HepG2 (cell line): ENCODE results near the gene ME2. TPM values are rescaled to one million over a fixed set of nuclear protein-coding genes. Genes with fewer than 3 reads are reported as not detected.

Experiments
- AHR ChIP-seq: IDR thresholded peaks from 2 replicates; pipeline ENCODE4 v1.6.1; 2018; ENCODE audit warnings: missing genetic modification reagents, missing compliant biosample characterization
- BCL6 ChIP-seq: IDR thresholded peaks from 2 replicates; pipeline ENCODE4 v1.6.1; 2016; ENCODE audit warnings: missing genetic modification reagents, missing compliant biosample characterization
- ESRRA ChIP-seq: sonication (generic); formaldehyde crosslinking; IDR thresholded peaks from 2 replicates; pipeline ENCODE4 v1.5.1; 2020; ENCODE audit warnings: mild to moderate bottlenecking, low read depth, missing genetic modification reagents
- FLYWCH1 ChIP-seq: sonication (generic); formaldehyde crosslinking; IDR thresholded peaks from 2 replicates; pipeline ENCODE4 v1.8.1; 2023; ENCODE audit warnings: mild to moderate bottlenecking, missing genetic modification reagents
- HES4 ChIP-seq: sonication (generic); formaldehyde crosslinking; IDR thresholded peaks from 2 replicates; pipeline ENCODE4 v1.9.0; 2021; ENCODE audit warnings: mild to moderate bottlenecking, missing genetic modification reagents, borderline replicate concordance
- HOXA7 ChIP-seq: sonication (generic); formaldehyde crosslinking; IDR thresholded peaks from 2 replicates; pipeline ENCODE4 v1.8.1; 2022; ENCODE audit warnings: mild to moderate bottlenecking, missing genetic modification reagents, moderate library complexity
- KLF16 ChIP-seq, 2 experiments: sonication (generic) in 1 of 2; formaldehyde crosslinking in 1 of 2; IDR thresholded peaks; 2 replicates each; pipeline versions ENCODE4 v1.6.1 to v1.8.0; 2016 to 2023; ENCODE audit warnings: missing genetic modification reagents in 2 of 2, missing compliant biosample characterization in 1 of 2
- MAFK ChIP-seq, 2 experiments: IDR thresholded peaks in 1 of 2; conservative IDR thresholded peaks in 1 of 2; 2 replicates each; pipeline ENCODE4 v1.6.1; 2011; ENCODE audit warnings: improper control_type of control experiment in 2 of 2, low read length in 2 of 2
- RFXAP ChIP-seq: sonication (generic); formaldehyde crosslinking; IDR thresholded peaks from 2 replicates; pipeline ENCODE4 v1.4.0; 2020; ENCODE audit warnings: missing genetic modification reagents, borderline replicate concordance
- STAT5B ChIP-seq: sonication (generic); formaldehyde crosslinking; IDR thresholded peaks from 2 replicates; pipeline ENCODE4 v1.4.0; 2020; ENCODE audit warnings: missing genetic modification reagents
- TSC22D2 ChIP-seq: sonication (generic); formaldehyde crosslinking; IDR thresholded peaks from 2 replicates; pipeline ENCODE4 v1.5.1; 2020; ENCODE audit warnings: missing genetic modification reagents, mild to moderate bottlenecking, borderline replicate concordance
- ZBTB49 ChIP-seq: sonication (generic); formaldehyde crosslinking; IDR thresholded peaks from 2 replicates; pipeline ENCODE4 v1.4.0; 2020; ENCODE audit warnings: missing genetic modification reagents, borderline replicate concordance
- ZKSCAN5 ChIP-seq: sonication (generic); formaldehyde crosslinking; IDR thresholded peaks from 2 replicates; pipeline ENCODE4 v1.5.1; 2020; ENCODE audit warnings: mild to moderate bottlenecking, missing genetic modification reagents
- ZNF296 ChIP-seq: sonication (generic); formaldehyde crosslinking; conservative IDR thresholded peaks from 2 replicates; pipeline ENCODE4 v1.5.0; 2020; ENCODE audit warnings: mild to moderate bottlenecking, missing genetic modification reagents
- ZNF432 ChIP-seq: sonication (generic); formaldehyde crosslinking; IDR thresholded peaks from 2 replicates; pipeline ENCODE4 v1.5.0; 2020; ENCODE audit warnings: missing genetic modification reagents, mild to moderate bottlenecking, borderline replicate concordance
- ZNF792 ChIP-seq: IDR thresholded peaks from 2 replicates; pipeline ENCODE4 v1.6.1; 2016
- polyA plus RNA-seq, 8 experiments: library from polyadenylated mRNA; depleted of rRNA in 3 of 8; stranded (reverse) in 7 of 8; unstranded in 1 of 8; fragments of >200 nt; fragmentation: Illumina TruSeq in 4 of 8; extraction: Trizol in 4 of 8; gene quantifications; 2 replicates each; pipeline versions ENCODE4 v1.2.1 to v1.2.3, GENCODE V29; 2011 to 2016; ENCODE audit warnings: low read depth in 4 of 8, missing spikeins in 1 of 8, mixed read lengths in 1 of 8; ENCODE audit not compliant: insufficient read depth in 1 of 8
- total RNA-seq, 5 experiments: library from RNA; depleted of rRNA; stranded (reverse); fragments of >200 nt; fragmentation: Illumina TruSeq; extraction: Trizol; gene quantifications; 2 replicates each; pipeline ENCODE4 v1.2.3, GENCODE V29; 2016; ENCODE audit warnings: low read depth in 1 of 5
- TF ChIP-seq, protein P1 (sequence below): sonication (generic); formaldehyde crosslinking; IDR thresholded peaks from 2 replicates; pipeline ENCODE4 v1.4.0; 2020; ENCODE audit warnings: missing genetic modification reagents, borderline replicate concordance
- TF ChIP-seq, protein P2 (sequence below): sonication (generic); formaldehyde crosslinking; IDR thresholded peaks from 2 replicates; pipeline ENCODE4 v1.5.0; 2020; ENCODE audit warnings: mild to moderate bottlenecking, missing genetic modification reagents, borderline replicate concordance

Gene ME2
- total and polyA plus RNA-seq, 2 of the 13 experiments (the other 11 are each of a cell fraction or from before 2014, with no cell fraction given), result 17.3 to 20.6 TPM

DNA sequence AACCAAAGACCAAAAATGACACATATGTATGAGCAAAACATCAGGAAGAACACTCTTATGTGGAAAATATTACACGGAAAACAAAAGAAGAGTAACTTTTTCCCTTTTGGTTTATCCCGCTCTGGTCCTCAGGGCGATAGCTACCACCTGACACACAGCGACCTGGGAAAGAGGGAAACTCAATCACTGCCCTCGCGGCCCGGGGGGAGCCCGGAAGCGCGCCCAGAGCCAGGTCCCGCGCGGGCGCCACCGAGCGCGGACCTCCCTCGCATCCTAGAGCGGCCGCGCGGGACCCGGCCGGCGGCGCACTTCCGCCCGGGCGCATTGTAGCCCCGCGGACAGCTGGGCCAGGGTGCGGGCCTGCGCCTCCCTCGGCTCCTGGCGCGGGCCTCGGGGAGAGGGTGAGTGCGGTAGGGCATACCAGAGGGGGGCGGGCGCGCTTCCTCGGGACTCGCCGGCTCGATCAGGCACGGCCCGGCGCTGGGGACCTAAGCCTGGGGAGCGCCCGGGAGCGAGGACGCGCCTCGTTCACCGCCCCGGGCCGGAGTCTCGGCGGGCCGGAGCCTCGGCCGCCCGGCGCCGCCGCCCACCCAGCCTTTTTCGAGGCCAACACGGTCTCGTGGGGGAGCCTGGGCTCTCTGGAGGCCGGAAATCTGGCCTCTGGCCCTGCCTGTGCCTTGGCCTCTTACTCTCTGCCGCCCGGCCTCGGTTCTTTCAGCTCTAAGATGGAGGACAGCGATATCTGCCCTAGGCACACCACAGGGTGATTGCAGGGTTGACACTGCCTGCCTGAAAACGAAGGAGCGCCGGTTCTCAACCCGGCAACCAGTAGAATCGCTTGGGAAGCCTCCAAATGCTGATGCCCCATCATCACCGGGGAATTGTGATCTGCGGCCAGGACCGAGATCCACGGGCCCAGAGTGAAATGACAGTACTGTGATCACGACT is 89.1 kb downstream of the ME2 start, which contains the start of gene ELAC1 (continued):
- TF ChIP-seq ZNF296 (CRISPR knock-in tag), result no peak
- TF ChIP-seq HOXA7 (CRISPR knock-in tag), result no peak
- TF ChIP-seq KLF16 (CRISPR knock-in tag; IDR thresholded peaks at IDR 0.05), result no peak; a peak in 1 of 4 replicates
- TF ChIP-seq RFXAP (CRISPR knock-in tag), result peak; percentile 66; the same call in 1 of the 2 replicates
- TF ChIP-seq MAFK (conservative IDR thresholded peaks at IDR 0.05 in 1 of 2, IDR thresholded peaks at IDR 0.05 in 1 of 2; ENCODE audit: low read length in 2 of 2), result no peak
- TF ChIP-seq STAT5B (CRISPR knock-in tag), result no peak; the same call in 1 of the 2 replicates
- TF ChIP-seq ZNF432, result no peak
- TF ChIP-seq, protein P1, sequence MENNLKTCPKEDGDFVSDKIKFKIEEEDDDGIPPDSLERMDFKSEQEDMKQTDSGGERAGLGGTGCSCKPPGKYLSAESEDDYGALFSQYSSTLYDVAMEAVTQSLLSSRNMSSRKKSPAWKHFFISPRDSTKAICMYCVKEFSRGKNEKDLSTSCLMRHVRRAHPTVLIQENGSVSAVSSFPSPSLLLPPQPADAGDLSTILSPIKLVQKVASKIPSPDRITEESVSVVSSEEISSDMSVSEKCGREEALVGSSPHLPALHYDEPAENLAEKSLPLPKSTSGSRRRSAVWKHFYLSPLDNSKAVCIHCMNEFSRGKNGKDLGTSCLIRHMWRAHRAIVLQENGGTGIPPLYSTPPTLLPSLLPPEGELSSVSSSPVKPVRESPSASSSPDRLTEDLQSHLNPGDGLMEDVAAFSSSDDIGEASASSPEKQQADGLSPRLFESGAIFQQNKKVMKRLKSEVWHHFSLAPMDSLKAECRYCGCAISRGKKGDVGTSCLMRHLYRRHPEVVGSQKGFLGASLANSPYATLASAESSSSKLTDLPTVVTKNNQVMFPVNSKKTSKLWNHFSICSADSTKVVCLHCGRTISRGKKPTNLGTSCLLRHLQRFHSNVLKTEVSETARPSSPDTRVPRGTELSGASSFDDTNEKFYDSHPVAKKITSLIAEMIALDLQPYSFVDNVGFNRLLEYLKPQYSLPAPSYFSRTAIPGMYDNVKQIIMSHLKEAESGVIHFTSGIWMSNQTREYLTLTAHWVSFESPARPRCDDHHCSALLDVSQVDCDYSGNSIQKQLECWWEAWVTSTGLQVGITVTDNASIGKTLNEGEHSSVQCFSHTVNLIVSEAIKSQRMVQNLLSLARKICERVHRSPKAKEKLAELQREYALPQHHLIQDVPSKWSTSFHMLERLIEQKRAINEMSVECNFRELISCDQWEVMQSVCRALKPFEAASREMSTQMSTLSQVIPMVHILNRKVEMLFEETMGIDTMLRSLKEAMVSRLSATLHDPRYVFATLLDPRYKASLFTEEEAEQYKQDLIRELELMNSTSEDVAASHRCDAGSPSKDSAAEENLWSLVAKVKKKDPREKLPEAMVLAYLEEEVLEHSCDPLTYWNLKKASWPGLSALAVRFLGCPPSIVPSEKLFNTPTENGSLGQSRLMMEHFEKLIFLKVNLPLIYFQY (CRISPR knock-in tag), result peak; percentile 52; the same call in 1 of the 2 replicates
- peak; percentile 70; the same call in 1 of the 2 replicates for TF ChIP-seq HES4
- TF ChIP-seq ZBTB49 (CRISPR knock-in tag), result no peak
- peak; percentile 77; the same call in 1 of the 2 replicates for TF ChIP-seq FLYWCH1 (CRISPR knock-in tag)
- TF ChIP-seq BCL6 (CRISPR knock-in tag), result peak; percentile 24; the same call in 1 of the 2 replicates
- TF ChIP-seq, protein P2, sequence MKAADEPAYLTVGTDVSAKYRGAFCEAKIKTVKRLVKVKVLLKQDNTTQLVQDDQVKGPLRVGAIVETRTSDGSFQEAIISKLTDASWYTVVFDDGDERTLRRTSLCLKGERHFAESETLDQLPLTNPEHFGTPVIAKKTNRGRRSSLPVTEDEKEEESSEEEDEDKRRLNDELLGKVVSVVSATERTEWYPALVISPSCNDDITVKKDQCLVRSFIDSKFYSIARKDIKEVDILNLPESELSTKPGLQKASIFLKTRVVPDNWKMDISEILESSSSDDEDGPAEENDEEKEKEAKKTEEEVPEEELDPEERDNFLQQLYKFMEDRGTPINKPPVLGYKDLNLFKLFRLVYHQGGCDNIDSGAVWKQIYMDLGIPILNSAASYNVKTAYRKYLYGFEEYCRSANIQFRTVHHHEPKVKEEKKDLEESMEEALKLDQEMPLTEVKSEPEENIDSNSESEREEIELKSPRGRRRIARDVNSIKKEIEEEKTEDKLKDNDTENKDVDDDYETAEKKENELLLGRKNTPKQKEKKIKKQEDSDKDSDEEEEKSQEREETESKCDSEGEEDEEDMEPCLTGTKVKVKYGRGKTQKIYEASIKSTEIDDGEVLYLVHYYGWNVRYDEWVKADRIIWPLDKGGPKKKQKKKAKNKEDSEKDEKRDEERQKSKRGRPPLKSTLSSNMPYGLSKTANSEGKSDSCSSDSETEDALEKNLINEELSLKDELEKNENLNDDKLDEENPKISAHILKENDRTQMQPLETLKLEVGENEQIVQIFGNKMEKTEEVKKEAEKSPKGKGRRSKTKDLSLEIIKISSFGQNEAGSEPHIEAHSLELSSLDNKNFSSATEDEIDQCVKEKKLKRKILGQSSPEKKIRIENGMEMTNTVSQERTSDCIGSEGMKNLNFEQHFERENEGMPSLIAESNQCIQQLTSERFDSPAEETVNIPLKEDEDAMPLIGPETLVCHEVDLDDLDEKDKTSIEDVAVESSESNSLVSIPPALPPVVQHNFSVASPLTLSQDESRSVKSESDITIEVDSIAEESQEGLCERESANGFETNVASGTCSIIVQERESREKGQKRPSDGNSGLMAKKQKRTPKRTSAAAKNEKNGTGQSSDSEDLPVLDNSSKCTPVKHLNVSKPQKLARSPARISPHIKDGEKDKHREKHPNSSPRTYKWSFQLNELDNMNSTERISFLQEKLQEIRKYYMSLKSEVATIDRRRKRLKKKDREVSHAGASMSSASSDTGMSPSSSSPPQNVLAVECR (CRISPR knock-in tag), result peak; percentile 80; the same call in 1 of the 2 replicates
- peak; percentile 78; the same call in 1 of the 2 replicates for TF ChIP-seq TSC22D2
- no peak for TF ChIP-seq AHR (CRISPR knock-in tag)
- TF ChIP-seq ZKSCAN5, result no peak
- TF ChIP-seq ZNF792 (CRISPR knock-in tag), result no peak
- no peak for TF ChIP-seq ESRRA (CRISPR knock-in tag)
